SIG-M5 treated with dmso at 0.1 percent for 504 hours (cell line): ENCODE measurements around the gene SFXN3.
A peak's percentile ranks its signal among the peaks of the same experiment; 100 is the strongest.

Experiments
- DNase-seq: peaks from one replicate; lab custom pipeline; 2025; ENCODE audit not compliant: unreplicated experiment; lab: John Stamatoyannopoulos, UW

Gene SFXN3

DNA sequence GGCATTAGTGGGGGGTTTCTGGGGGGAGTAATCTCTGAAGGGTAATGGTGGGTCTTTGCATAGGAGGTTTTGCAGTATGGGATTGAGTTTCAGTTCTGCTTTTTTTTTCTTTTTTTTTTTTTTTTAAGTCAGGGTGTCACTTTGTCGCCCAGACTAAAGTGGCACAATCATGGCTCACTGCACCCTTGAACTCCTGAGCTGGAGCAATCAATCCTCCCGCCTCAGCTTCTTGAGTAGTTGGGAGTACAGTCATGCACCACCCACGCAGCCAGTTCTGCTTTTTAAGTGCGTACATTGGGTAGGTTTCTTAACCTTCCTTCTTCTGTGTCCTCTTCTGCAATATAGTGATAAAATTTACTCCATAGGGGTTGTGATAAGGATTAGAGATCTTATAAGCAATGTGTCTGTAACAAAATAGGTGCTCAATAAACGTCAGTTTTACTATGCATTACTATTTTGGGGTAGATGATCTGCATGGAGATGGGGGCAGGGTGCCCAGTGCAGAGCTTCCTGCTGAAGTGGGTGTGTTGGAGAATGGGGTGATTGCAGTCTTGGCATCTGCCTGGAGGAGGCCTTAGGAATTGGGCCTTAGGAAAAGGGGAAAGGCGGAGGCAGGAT lies 40.3 kb downstream of the SFXN3 start:
- peak; percentile 98 for DNase-seq

GRCh38 chr10:101071885-101072433 lies 40.9 kb downstream of the SFXN3 start:
- DNase-seq, result no peak

DNA sequence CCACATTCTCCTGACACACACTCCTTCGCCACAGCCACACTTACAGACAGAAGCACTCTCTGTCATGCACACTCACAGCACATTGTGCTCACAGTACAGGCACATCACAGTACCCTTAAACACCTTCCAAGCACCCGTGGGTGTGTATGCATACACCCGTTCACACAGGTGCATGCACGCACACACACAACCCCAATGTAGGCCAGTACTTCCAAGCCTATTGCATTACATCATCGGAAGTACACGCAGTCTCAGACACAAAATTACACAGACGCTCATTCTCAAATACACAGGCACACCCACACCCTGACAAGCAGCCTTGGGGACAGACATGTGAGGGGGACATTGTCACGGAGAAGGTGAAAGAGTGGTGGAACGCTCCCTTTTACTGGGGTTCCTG lies 41.9 kb downstream of the SFXN3 start:
- DNase-seq, result no peak

GRCh38 chr10:101073631-101074030 lies 42.6 kb downstream of the SFXN3 start:
- no peak for DNase-seq

DNA sequence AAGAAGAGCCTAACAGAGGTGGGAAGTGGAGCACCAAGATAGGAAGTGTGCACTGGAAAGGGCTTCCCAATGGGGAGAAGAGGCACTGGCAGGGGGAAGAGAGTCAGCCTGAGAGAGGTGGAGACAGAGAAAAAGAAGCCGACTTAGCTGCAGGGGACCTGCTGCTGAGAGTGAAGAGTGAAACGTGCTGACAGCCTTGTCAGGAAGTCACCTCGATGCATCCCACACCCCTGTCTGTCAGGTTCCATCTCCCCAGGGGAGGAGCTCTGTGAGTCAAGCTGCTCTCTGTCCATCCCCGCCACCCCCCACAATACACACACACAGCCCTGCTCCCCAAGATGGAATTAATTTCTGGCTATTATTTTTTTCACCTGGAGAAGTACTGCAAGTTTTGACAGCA lies 44.7 kb downstream of the SFXN3 start:
- no peak for DNase-seq

DNA sequence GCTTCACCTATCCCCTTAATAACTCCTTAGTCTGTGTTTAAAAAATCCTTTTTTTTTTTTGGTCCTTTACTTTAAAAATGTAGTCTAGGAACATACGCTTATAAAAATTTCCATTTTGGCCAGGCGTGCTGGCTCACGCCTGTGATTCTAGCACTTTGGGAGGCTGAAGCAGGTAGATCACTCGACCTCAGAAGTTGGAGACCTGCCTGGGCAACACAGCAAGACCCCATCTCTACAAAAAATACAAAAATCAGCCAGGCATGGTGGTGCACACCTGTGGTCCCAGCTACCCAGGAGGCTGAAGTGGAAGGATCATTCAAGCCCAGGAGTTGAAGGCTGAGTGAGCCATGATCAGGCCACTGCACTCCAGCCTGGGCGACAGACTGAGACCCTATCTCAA lies 45.6 kb downstream of the SFXN3 start:
- DNase-seq, result no peak

DNA sequence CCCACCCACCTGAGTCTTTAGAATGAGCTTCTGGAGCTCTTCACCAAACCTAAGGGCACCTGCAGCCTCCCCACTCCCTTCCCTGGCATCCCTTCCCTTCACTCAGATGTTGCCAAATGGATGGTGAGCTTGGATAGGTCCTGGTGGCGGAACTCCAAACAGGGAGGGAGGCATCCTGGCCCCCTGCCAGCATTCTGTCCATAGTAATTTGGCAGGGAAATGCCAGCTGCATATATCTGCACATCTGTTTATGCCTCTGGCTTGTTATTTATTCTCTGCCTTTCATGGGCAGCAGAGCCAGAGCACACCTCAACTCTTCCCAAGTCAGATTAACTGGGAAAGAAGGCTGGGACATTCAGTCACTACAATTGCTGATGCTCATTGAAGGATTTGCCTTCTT lies 48.8 kb downstream of the SFXN3 start:
- DNase-seq, result no peak

- DNase-seq, result no peak
These were observed 50.2 kb downstream of the SFXN3 start for GRCh38 chr10:101080933-101081931.

DNA sequence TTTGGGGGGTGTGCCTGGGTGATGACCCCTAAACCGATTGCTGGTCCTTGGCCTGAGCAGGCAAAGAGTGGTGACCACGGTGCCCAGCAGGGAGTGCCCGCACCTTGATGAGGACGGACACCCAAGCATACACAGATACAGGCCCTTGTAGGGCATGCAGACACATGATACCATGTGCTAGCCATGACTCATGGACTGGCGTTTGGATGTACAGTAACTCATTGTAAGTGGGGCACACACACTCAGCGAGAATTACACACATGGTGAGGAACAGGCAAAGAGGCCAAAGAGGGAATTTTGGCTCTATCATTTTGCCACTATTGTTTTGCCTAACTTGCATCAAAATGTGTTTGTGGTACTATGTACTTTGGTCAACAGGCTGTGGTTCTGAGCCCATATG lies 54.8 kb downstream of the SFXN3 start:
- DNase-seq, result no peak

DNA sequence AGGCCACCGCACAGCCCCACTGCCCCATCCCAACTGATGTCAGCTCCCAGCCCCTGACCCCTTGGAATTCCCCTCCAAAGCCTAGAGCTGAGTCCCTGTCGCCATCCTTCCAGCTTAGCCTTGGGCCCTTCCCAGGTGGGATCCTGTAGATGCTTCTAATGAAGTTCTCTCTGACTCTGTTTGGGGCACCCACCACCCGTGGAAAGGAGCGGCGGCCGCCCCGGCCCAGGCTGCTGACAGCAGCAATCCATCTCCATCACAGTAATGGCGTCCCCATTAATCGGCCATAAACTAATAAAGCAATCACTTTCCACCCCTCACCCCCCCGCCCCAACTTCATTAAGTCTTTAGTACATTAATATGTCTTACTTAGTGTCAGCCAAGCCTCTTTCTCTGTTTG lies 56.3 kb downstream of the SFXN3 start:
- DNase-seq, result no peak

- DNase-seq, result no peak
These were observed 56.9 kb downstream of the SFXN3 start for GRCh38 chr10:101087965-101088364.

- no peak for DNase-seq
These were observed 58.7 kb downstream of the SFXN3 start for GRCh38 chr10:101089520-101090299.

DNA sequence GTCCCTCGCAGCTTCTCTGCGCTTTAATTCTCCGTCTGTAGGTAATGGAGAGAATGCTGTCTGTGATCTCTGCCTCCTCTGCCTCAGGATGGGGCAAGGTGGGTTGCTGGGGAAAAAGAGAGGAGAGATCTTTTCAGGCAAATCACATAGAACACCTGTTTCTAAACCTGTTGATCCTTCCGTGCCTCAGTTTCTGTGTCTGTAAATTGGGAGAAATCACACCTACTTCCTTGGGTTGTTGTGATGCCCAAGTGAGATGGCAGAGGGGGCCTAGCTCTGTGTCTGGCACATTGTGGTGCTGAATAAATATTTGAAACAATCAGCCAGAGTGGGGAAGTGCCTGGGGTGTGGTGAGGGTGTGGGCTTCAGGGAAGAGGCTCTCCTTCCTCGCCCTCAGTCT lies 59.6 kb downstream of the SFXN3 start:
- DNase-seq, result no peak
